Esophagus muscularis mucosa (tissue), 4 donors: Measurements from ENCODE around the gene SCTR. TPM values are rescaled to one million over a fixed set of nuclear protein-coding genes. Genes with fewer than 3 reads are reported as not detected.
A peak's percentile ranks its signal among the peaks of the same experiment; 100 is the strongest.

Experiments used
- DNase-seq: peaks from one replicate; pipeline ENCODE4 v3.0.0-alpha.2; 2017; ENCODE audit errors: extremely low spot score
- H3K27ac ChIP-seq, 4 donors: fragments of 200-600 bp; sonication (generic); replicated peaks in 1 of 4; 1 replicate in 3 of 4; 2 replicates in 1 of 4; pipeline ENCODE4 v1.5.1; 2016 to 2019; ENCODE audit warnings: mild to moderate bottlenecking in 1 of 4
- H3K27me3 ChIP-seq, 4 donors: fragments of 200-600 bp; sonication (generic); one replicate each; pipeline versions ENCODE4 v1.5.1 to v1.6.0; 2016 to 2019
- H3K36me3 ChIP-seq, 4 donors: fragments of 200-600 bp; sonication (generic); one replicate each; pipeline ENCODE4 v1.5.1; 2016 to 2019
- H3K4me1 ChIP-seq, 4 donors: fragments of 200-600 bp; sonication (generic); one replicate each; pipeline ENCODE4 v1.5.1; 2016 to 2019
- H3K4me3 ChIP-seq, 4 donors: fragments of 200-600 bp; sonication (generic); 1 replicate in 2 of 4; 2 replicates in 2 of 4; pipeline ENCODE4 v1.5.1; 2016 to 2019; ENCODE audit warnings: mild to moderate bottlenecking in 4 of 4, moderate library complexity in 1 of 4
- H3K9me3 ChIP-seq, 4 donors: fragments of 200-600 bp; sonication (generic); 1 replicate in 3 of 4; 2 replicates in 1 of 4; pipeline ENCODE4 v1.5.1; 2016 to 2019
- CTCF ChIP-seq, 3 experiments: fragments of 200-600 bp in 2 of 3; fragments of 450-650 bp in 1 of 3; sonication (generic) in 2 of 3; IDR thresholded peaks; one replicate each; pipeline ENCODE4 v1.5.1; 2017 to 2019; ENCODE audit warnings: antibody characterized with exemption in 3 of 3, mild to moderate bottlenecking in 2 of 3, moderate library complexity in 1 of 3
- EP300 ChIP-seq: sonication (generic); formaldehyde crosslinking; IDR thresholded peaks from one replicate; pipeline ENCODE4 v1.6.1; 2017; ENCODE audit warnings: antibody characterized with exemption
- POLR2A ChIP-seq: fragments of 450-650 bp; IDR thresholded peaks from one replicate; pipeline ENCODE4 v1.6.1; 2017; ENCODE audit warnings: antibody characterized with exemption, moderate library complexity, mild to moderate bottlenecking, low read depth
- POLR2AphosphoS5 ChIP-seq, 2 donors: sonication (generic); formaldehyde crosslinking; IDR thresholded peaks; one replicate each; pipeline ENCODE4 v1.6.1; 2017; ENCODE audit warnings: antibody characterized with exemption in 2 of 2
- WGBS: methylation state at CpG from one replicate; pipeline ENCODE4 v1.1.5; 2018; 5-methylcytosine and 5-hydroxymethylcytosine counted together
- intact Hi-C: fragments of 100-400 bp; cut with DNase I; formaldehyde crosslinking; loops from one replicate; pipeline ENCODE4 v1.15.1; 2023
- total RNA-seq, 4 donors: library from RNA; depleted of rRNA; stranded (reverse); fragments of >200 nt; gene quantifications; one replicate each; pipeline versions ENCODE4 v1.1.0 to v1.2.1, GENCODE V29; 2016

SCTR gene
- total RNA-seq, 4 donors from 2014 or later = not detected

- TF ChIP-seq EP300 (no peak), POLR2AphosphoS5 (IDR thresholded peaks at IDR 0.05) (no peak)
- peak; percentile 45 for DNase-seq
- 94% methylated on average over 3 of the region's 3 CpGs for WGBS
These were observed 28.6 kb upstream of the SCTR start for GRCh38 chr2:119552902-119553301.

GRCh38 chr2:119550856-119551255 is 26.6 kb upstream of the SCTR start:
- H3K9me3 ChIP-seq = no peaks in the 10 kb centered on the region
- peaks cover 0 to 13% (median 6%) of the 10 kb centered on the region in 4 donors for H3K4me1 ChIP-seq
- WGBS = 91% methylated on average over 1 of the region's 1 CpG
- H3K27ac ChIP-seq = no peak overlapping the region
- H3K36me3 ChIP-seq = no peaks in the 10 kb centered on the region
- no peaks in the 10 kb centered on the region for H3K27me3 ChIP-seq
- no peak overlapping the region for H3K4me3 ChIP-seq
- DNase-seq = peak; percentile 47
- intact Hi-C loops = no loop called here
- TF ChIP-seq POLR2AphosphoS5 (IDR thresholded peaks at IDR 0.05) (no peak), CTCF (IDR thresholded peaks at IDR 0.05) (no peak), EP300 (no peak), POLR2A (no peak)

More at GRCh38 chr2:119552902-119553301, 28.6 kb upstream of the SCTR start:
- no peaks in the 10 kb centered on the region for H3K9me3 ChIP-seq
- intact Hi-C loops = no loop called here
- peaks cover 0 to 13% (median 6%) of the 10 kb centered on the region in 4 donors for H3K4me1 ChIP-seq
- no peaks in the 10 kb centered on the region for H3K27me3 ChIP-seq
- H3K36me3 ChIP-seq = no peaks in the 10 kb centered on the region
- no peak overlapping the region for H3K27ac ChIP-seq
- no peak overlapping the region for H3K4me3 ChIP-seq

GRCh38 chr2:119550346-119550745 is 26.1 kb upstream of the SCTR start:
- intact Hi-C loops = no loop called here
- Histone ChIP-seq H3K4me1 (peaks cover 0 to 13% (median 6%) of the 10 kb centered on the region in 4 donors), H3K27ac (no peak overlapping the region), H3K27me3 (no peaks in the 10 kb centered on the region), H3K4me3 (no peak overlapping the region), H3K9me3 (no peaks in the 10 kb centered on the region), H3K36me3 (no peaks in the 10 kb centered on the region)
- 77% methylated on average over 2 of the region's 2 CpGs for WGBS
- DNase-seq = no peak
- no peak for TF ChIP-seq EP300
- TF ChIP-seq CTCF (IDR thresholded peaks at IDR 0.05) = no peak
- no peak for TF ChIP-seq POLR2AphosphoS5 (IDR thresholded peaks at IDR 0.05)
- TF ChIP-seq POLR2A = no peak

GRCh38 chr2:119549241-119549640 is 25.0 kb upstream of the SCTR start:
- peaks cover 6 to 20% (median 13%) of the 10 kb centered on the region in 4 donors for H3K4me1 ChIP-seq
- H3K9me3 ChIP-seq = no peaks in the 10 kb centered on the region
- WGBS = 44% methylated on average over 1 of the region's 1 CpG
- H3K27me3 ChIP-seq = peaks cover 0 to 5% (median 2%) of the 10 kb centered on the region in 4 donors
- TF ChIP-seq EP300 (no peak), POLR2A (no peak), POLR2AphosphoS5 (IDR thresholded peaks at IDR 0.05) (no peak), CTCF (IDR thresholded peaks at IDR 0.05) (no peak)
- intact Hi-C loops = no loop called here
- no peak for DNase-seq
- H3K36me3 ChIP-seq = no peaks in the 10 kb centered on the region
- no peak overlapping the region for H3K4me3 ChIP-seq
- H3K27ac ChIP-seq = no peak overlapping the region

GRCh38 chr2:119548516-119549120 is 24.3 kb upstream of the SCTR start:
- Histone ChIP-seq H3K4me1 (peaks cover 6 to 25% (median 19%) of the 10 kb centered on the region in 4 donors), H3K27ac (no peak overlapping the region), H3K9me3 (no peaks in the 10 kb centered on the region), H3K27me3 (peaks cover 0 to 5% (median 2%) of the 10 kb centered on the region in 4 donors), H3K4me3 (no peak overlapping the region), H3K36me3 (no peaks in the 10 kb centered on the region)
- intact Hi-C loops = no loop called here
- no peak for DNase-seq
- TF ChIP-seq EP300 = no peak
- TF ChIP-seq POLR2AphosphoS5 (IDR thresholded peaks at IDR 0.05) = no peak
- no peak for TF ChIP-seq POLR2A
- WGBS = 63% methylated on average over 2 of the region's 2 CpGs

GRCh38 chr2:119546447-119546767 is 22.1 kb upstream of the SCTR start:
- H3K36me3 ChIP-seq = no peaks in the 10 kb centered on the region
- H3K4me3 ChIP-seq = no peak overlapping the region
- WGBS = 83% methylated on average over 1 of the region's 1 CpG
- intact Hi-C loops = no loop called here
- no peak overlapping the region for H3K27ac ChIP-seq
- TF ChIP-seq CTCF (IDR thresholded peaks at IDR 0.05) = no peak
- no peak for TF ChIP-seq POLR2AphosphoS5 (IDR thresholded peaks at IDR 0.05)
- no peak for TF ChIP-seq EP300
- TF ChIP-seq POLR2A = no peak
- no peaks in the 10 kb centered on the region for H3K9me3 ChIP-seq
- H3K27me3 ChIP-seq = peaks cover 0 to 8% (median 2%) of the 10 kb centered on the region in 4 donors
- DNase-seq = no peak
- H3K4me1 ChIP-seq = peaks cover 6 to 26% (median 20%) of the 10 kb centered on the region in 4 donors
